Activated naive CD4-positive, alpha-beta T cell treated with anti-CD3 and anti-CD28 coated beads, Interleukin-2, amount 50 U/mL, for 72 hours (primary cell): ENCODE results near the gene TEX29. TPM values are rescaled to one million over a fixed set of nuclear protein-coding genes. Genes with fewer than 3 reads are reported as not detected.

ENCODE experiments used
- ATAC-seq, 2 donors: fragments of 150-1000 bp; cut with Tn5 transposase; 2 replicates each; pipeline ENCODE4 v1.10.0; 2021; ENCODE audit warnings: mild to moderate bottlenecking in 2 of 2, moderate library complexity in 2 of 2
- DNase-seq, 2 donors: peaks; one replicate each; pipeline ENCODE4 v3.0.0; 2021 to 2022; ENCODE audit warnings: low spot score in 2 of 2
- H3K27ac Mint-ChIP-seq, 2 donors: one replicate each; pipeline ENCODE4 v1.8.0; 2022; ENCODE audit warnings: mild to moderate bottlenecking in 2 of 2, mixed read lengths in 2 of 2
- H3K36me3 Mint-ChIP-seq, 2 donors: one replicate each; pipeline ENCODE4 v1.8.0; 2022; ENCODE audit warnings: mixed read lengths in 2 of 2
- H3K9me3 Mint-ChIP-seq, 2 donors: one replicate each; pipeline ENCODE4 v1.8.0; 2022; ENCODE audit warnings: mixed read lengths in 2 of 2
- total RNA-seq, 2 donors: library from RNA; stranded (reverse); gene quantifications; one replicate each; pipeline ENCODE4 v1.2.3, GENCODE V29; 2022

TEX29 gene
- total RNA-seq, 2 donors from 2014 or later = 1.5 to 2.0 TPM

- no peak for DNase-seq
- Mint-ChIP-seq H3K9me3 (peaks cover 22 to 24% of the 10 kb centered on the region in 2 donors), H3K36me3 (peaks cover 34 to 40% of the 10 kb centered on the region in 2 donors), H3K27ac (peak overlapping the region; percentile 70 to 88)
- no peak for ATAC-seq
These were observed 6.5 kb upstream of the TEX29 start for GRCh38 chr13:111313911-111314425.

- no peak for ATAC-seq
- no peak for DNase-seq
- peaks cover 14 to 16% of the 10 kb centered on the region in 2 donors for H3K9me3 Mint-ChIP-seq
- peak overlapping the region in 1 of 2 donors; percentile 74 for H3K27ac Mint-ChIP-seq
- peaks cover 25 to 34% of the 10 kb centered on the region in 2 donors for H3K36me3 Mint-ChIP-seq
These were observed 5.6 kb upstream of the TEX29 start for GRCh38 chr13:111314852-111315251.

- Mint-ChIP-seq H3K27ac (peak overlapping the region in 1 of 2 donors; percentile 74), H3K9me3 (peaks cover 8 to 10% of the 10 kb centered on the region in 2 donors), H3K36me3 (peaks cover 19 to 27% of the 10 kb centered on the region in 2 donors)
- ATAC-seq (peak in 1 of 2 donors; percentile 12), DNase-seq (no peak)
These were observed 5.0 kb upstream of the TEX29 start for GRCh38 chr13:111315347-111315995.

GRCh38 chr13:111316161-111316730 lies 4.2 kb upstream of the TEX29 start:
- ATAC-seq = no peak
- DNase-seq = no peak
- peaks cover 11 to 20% of the 10 kb centered on the region in 2 donors for H3K36me3 Mint-ChIP-seq
- no peak overlapping the region for H3K27ac Mint-ChIP-seq
- H3K9me3 Mint-ChIP-seq = peaks cover under 1 to 2% of the 10 kb centered on the region in 2 donors

GRCh38 chr13:111317042-111317550 lies 3.3 kb upstream of the TEX29 start:
- ATAC-seq (no peak), DNase-seq (no peak)
- Mint-ChIP-seq H3K27ac (no peak overlapping the region), H3K9me3 (no peaks in the 10 kb centered on the region), H3K36me3 (peaks cover 3 to 11% of the 10 kb centered on the region in 2 donors)

- no peaks in the 10 kb centered on the region for H3K9me3 Mint-ChIP-seq
- no peak for DNase-seq
- H3K27ac Mint-ChIP-seq = peak overlapping the region in 1 of 2 donors; percentile 77
- peaks cover 0 to 9% of the 10 kb centered on the region in 2 donors for H3K36me3 Mint-ChIP-seq
- ATAC-seq = no peak
These were observed 2.7 kb upstream of the TEX29 start for GRCh38 chr13:111317571-111318345.

GRCh38 chr13:111318386-111318785 lies 2.1 kb upstream of the TEX29 start:
- DNase-seq (no peak), ATAC-seq (no peak)
- H3K27ac Mint-ChIP-seq = peak overlapping the region in 1 of 2 donors; percentile 29

GRCh38 chr13:111319521-111319920 lies 921 bp upstream of the TEX29 start:
- no peaks in the 10 kb centered on the region for H3K9me3 Mint-ChIP-seq
- H3K27ac Mint-ChIP-seq = peak overlapping the region in 1 of 2 donors; percentile 56

More at GRCh38 chr13:111318386-111318785, 2.1 kb upstream of the TEX29 start:
- peaks cover 0 to 2% of the 10 kb centered on the region in 2 donors for H3K36me3 Mint-ChIP-seq
- no peaks in the 10 kb centered on the region for H3K9me3 Mint-ChIP-seq

GRCh38 chr13:111322001-111322915 lies 1.8 kb downstream of the TEX29 start:
- Mint-ChIP-seq H3K36me3 (no peaks in the 10 kb centered on the region), H3K27ac (no peak overlapping the region), H3K9me3 (no peaks in the 10 kb centered on the region)
- peak in 1 of 2 donors; percentile 16 for ATAC-seq
- no peak for DNase-seq

More at GRCh38 chr13:111319521-111319920, 921 bp upstream of the TEX29 start:
- ATAC-seq = no peak
- H3K36me3 Mint-ChIP-seq = no peaks in the 10 kb centered on the region
- DNase-seq = no peak

- Mint-ChIP-seq H3K27ac (no peak overlapping the region), H3K36me3 (no peaks in the 10 kb centered on the region), H3K9me3 (no peaks in the 10 kb centered on the region)
- DNase-seq (no peak), ATAC-seq (no peak)
These were observed 2.5 kb downstream of the TEX29 start for GRCh38 chr13:111322916-111323331.

- no peak for ATAC-seq
- no peaks in the 10 kb centered on the region for H3K9me3 Mint-ChIP-seq
- DNase-seq = no peak
- no peaks in the 10 kb centered on the region for H3K36me3 Mint-ChIP-seq
- peak overlapping the region in 1 of 2 donors; percentile 83 for H3K27ac Mint-ChIP-seq
These were observed 3.1 kb downstream of the TEX29 start for GRCh38 chr13:111323549-111323948.

GRCh38 chr13:111323950-111324651 lies 3.7 kb downstream of the TEX29 start:
- Mint-ChIP-seq H3K9me3 (no peaks in the 10 kb centered on the region), H3K36me3 (no peaks in the 10 kb centered on the region), H3K27ac (peak overlapping the region; percentile 9 to 83)
- DNase-seq (no peak), ATAC-seq (no peak)

- Mint-ChIP-seq H3K27ac (no peak overlapping the region), H3K9me3 (no peaks in the 10 kb centered on the region), H3K36me3 (no peaks in the 10 kb centered on the region)
- ATAC-seq (no peak), DNase-seq (no peak)
These were observed 4.3 kb downstream of the TEX29 start for GRCh38 chr13:111324736-111325135.

GRCh38 chr13:111325146-111325890 lies 4.9 kb downstream of the TEX29 start:
- ATAC-seq = no peak
- no peak for DNase-seq

More at GRCh38 chr13:111325146-111325890, 4.9 kb downstream of the TEX29 start:
- H3K9me3 Mint-ChIP-seq = no peaks in the 10 kb centered on the region
- H3K27ac Mint-ChIP-seq = peak overlapping the region in 1 of 2 donors; percentile 56
- H3K36me3 Mint-ChIP-seq = no peaks in the 10 kb centered on the region
